Activated CD4-positive, alpha-beta T cell treated with anti-CD3 and anti-CD28 coated beads, Interleukin-10, Interleukin-2, amounts not matched to agents 100 ng/mL and 50 ng/mL, durations not matched to agents 16 hours and 8 hours (primary cell): Measurements from ENCODE around the gene SYCP2.

Source experiments
- DNase-seq: peaks from one replicate; pipeline ENCODE4 v3.0.0-alpha.2; 2020

Gene SYCP2

DNA sequence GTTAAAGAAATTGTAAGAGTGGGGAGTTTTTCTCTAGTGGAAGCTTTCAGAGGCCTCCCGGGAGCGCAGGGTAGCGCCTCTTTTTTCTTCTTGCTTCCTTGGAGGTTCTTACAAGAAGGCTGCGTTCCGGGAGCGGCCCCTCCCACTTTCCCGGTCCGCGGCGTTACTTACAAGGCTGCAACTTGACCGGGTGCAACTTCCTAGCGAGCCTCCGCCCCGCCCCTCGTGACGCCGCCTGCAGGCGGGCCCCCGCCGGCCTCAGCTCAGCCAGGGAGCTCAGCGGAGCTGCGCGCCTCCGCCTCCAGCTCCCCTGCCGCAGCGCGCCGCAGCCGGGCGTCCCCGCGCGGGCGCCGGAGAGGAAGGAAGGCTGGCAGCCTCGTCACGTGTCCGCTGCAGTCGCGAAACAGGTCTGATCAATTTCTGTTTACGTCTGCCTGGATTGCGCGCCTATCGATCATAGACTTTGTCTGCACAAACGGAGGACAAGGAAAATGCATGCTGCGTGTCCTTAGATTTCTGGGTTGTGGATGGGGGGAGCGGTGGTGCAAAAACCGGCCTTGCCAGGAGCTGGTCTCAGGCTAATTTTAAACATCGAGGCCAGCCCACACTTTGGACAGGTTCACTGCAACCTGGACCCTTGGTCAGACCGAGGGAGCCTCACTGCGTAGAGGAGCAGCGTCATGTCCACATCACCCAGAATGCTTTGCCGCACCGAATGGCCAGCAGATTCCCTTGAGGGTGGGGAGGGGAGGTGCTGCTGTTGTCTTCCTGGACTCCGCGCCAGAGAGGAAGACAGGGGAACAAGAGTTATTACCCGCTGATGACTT, 6.9 kb upstream of the SYCP2 start, which contains the start of the genes FAM217B and PPP1R3D:
Gene FAM217B (plus strand): TSS at position 261 of the 827 bp plus-strand sequence. CDS start 3,555 bp downstream, outside the sequence.
Gene PPP1R3D (minus strand): TSS at position 177 of the 827 bp plus-strand sequence. CDS start 374 bp downstream, outside the sequence.
- DNase-seq = peak; percentile 96

- DNase-seq = no peak
These were observed 6.4 kb upstream of the SYCP2 start for GRCh38 chr20:59939879-59940128.

DNA sequence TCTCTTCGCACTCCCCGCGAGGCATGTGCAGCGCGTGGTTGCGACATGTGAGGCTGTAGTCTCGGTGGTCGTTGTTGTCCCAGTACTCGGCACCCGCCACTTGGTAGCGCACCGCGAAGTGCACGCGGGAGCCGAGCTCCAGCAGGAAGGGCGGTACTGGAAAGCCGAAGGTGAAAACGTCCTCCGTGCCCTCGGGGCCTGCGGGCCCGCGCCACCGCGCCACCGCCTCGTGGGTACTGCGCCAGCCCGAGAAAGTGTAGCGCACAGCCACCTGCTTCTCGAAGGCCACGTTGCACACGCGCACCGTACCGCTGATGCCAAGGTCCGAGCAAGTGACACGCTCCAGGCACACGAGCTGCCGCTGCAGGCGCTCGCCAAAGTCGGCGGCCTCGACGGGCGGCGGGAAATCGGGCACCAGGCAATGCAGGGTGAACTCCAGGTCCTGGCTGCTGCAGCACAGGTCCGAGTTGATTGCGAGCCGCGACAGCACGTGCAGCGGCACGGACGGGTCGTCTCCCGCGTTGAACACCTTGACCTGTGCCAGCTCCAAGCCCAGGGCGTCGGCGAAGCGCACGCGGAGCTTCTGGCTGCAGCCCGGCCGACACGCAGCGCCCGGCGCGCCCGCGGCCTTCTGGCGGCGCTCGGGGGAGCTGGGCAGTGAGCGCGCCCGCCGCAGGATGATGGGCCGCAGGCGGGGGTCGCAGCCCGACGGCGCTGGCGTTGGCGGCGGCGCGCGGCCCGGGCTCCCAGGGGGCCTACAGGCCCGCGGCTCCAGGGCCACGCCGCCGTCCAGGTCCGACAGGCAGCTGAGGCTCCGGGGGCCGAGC, 5.8 kb upstream of the SYCP2 start:
- DNase-seq = no peak

- DNase-seq = no peak
These were observed 5.2 kb upstream of the SYCP2 start for GRCh38 chr20:59938696-59939051.

DNA sequence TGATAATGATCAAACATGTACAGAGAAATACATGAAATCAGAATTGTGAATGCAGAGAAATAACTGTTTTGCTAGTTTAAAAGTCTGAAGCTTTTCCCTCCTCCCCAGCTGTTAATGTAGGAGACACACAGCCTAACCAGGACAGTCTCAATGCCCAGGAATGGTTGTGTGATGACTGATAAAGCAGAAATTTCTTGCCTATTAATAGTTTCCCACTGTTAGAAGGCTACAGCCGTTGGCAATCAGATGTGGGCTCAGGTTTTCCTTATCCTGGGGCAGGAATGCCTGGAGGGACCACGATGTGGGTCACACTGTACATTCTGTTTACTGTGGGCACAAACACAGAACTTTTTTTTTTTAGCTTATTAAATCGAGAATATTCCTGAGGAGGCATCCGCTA, 4.8 kb upstream of the SYCP2 start:
- no peak for DNase-seq

- no peak for DNase-seq
These were observed 3.7 kb upstream of the SYCP2 start for GRCh38 chr20:59937150-59937549.

GRCh38 chr20:59936409-59936808, 3.0 kb upstream of the SYCP2 start:
- DNase-seq = no peak

DNA sequence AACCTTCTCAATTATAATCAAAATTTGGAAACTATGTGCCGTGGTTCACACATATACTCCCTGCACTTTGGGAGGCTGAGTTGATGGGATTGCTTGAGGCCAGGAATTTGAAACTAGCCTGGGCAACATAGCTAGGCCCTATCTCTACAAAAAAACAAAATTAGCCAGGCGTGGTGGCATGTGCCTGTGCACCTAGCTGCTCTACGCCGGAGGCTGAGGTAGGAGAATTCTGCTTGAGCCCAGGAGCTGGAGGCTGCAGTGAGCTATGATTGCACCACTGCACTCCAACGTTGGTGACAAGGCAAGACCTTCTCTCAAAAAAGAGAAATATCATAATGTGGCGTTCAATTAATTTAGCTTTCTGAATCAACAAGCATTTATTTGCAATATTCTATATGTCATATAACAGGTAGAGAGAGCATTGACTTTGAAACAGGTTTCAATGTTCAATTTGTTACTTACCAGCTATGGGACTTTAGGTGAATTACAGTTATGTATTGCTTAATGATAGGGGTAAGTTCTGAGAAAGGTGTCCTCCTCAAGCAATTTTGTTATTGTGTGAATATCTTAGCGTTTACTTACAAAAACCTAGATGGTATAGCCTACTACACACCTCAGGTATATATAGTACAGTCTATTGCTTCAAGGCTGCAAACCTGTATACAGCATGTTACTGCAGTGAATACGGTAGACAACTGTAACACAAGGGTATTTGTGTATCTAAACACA, 2.2 kb upstream of the SYCP2 start:
- DNase-seq = no peak

DNA sequence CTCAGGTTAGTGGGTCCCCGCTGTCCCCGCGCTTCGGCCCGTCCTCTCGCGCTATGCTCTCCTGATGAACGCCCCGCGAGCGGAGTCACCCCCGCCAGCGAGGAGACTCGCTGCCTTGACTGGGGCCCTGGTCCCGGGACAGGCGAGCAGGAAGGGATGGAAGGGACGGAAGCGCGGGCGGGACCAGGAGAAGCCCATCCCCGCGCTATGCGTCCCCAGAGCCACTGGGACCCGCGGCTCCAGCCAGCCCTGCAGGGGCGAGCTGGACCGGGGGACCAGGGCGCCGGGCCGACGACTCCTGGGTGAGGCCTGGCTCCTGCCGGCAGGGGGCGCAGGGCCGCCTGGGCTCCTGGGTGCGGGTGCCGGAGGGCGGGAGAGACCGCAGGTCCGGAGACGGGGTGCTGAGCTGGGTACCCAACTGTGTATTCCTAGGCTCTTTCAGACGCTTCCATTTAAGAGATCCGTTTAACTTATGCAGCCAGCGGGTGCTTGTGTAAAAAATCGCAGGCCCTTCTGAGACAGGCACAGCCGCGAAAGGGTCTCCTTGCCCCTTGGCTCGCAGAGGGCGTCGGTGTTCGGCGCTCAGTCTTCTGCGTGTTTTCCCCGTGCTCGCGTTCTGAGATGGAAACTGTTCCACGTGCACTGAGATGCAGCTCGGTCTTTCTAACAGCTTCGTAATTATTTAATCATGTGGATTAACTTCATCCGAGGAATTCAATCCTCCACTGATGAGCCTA, 580 bp upstream of the SYCP2 start:
- peak; percentile 83 for DNase-seq

GRCh38 chr20:59932616-59933295, 681 bp downstream of the SYCP2 start:
- DNase-seq = no peak

- DNase-seq = no peak
These were observed 1.7 kb downstream of the SYCP2 start for GRCh38 chr20:59931511-59932312.

GRCh38 chr20:59925899-59926298, 7.5 kb downstream of the SYCP2 start:
- DNase-seq = no peak

DNA sequence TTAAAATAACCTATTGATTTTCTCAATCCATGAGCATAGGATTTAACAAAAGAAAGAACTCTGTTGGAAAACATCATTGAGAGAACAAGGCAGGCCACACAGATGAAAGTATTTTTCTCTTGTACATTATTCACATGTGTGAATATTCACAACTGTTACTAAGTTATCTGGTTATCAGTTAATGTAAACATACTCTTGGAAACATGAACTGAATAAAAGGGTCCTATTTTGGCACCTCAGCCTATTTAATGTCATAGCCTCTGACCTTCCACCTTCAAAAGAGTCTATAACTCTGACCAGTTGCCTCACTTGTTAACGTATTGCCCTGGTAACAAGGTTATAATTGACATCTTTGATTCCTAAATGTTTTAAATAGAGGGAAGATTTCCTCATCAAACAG, 8.1 kb downstream of the SYCP2 start:
- DNase-seq = no peak

GRCh38 chr20:59923514-59923913, 9.9 kb downstream of the SYCP2 start:
- no peak for DNase-seq

DNA sequence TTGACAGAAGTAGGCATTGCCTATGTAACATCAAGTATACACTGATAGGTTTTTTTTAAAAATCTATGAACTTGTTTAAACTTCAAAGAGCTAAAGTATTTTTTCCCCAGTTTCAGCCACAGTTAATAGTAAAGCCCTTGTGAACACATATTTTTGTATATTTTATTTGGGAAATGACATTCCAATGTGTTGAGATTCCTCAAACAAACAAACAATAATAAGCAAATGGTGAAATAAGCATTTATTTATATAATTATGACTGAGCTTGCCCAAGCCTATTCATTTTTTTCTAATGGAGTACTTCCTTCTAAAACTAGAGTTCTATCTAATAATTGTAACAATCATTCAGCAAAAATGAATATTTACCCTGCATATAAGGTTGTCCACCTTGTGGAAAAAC, 12.5 kb downstream of the SYCP2 start:
- no peak for DNase-seq

DNA sequence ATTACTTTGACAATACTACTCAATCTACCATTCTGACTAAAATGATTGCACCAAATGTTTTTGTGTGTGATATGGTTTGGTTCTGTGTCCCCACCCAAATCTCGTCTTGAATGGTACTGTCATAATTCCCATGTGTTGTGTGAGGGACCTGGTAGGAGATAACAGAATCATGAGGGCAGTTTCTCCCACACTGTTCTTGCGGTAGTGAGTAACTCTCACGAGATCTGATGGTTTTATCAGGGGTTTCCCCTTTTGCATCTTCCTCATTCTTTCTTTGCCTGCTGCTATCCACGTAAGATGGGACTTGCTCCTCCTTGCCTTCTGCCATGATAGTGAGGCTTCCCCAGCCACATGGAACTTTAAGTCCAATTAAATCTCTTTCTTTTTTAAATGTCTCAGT, 20.8 kb downstream of the SYCP2 start:
- DNase-seq = no peak

DNA sequence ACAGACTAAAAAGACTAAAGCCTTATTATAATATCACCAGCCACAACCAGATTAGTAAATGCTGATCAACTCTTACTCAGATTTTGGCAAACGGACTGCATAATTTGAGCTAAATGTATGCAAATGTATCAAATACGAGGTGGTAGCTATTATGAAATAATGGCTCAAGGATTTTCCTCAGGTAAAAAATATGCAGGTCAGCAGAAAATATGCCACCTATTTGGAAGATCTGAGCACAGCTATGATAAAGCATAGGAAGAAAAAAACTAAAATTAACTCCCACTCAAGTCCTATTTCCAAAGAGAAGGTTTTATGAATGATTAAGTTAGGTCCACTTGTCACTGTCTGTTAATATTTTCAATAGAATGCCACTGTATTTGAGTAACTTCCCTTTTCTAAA, 22.4 kb downstream of the SYCP2 start:
- no peak for DNase-seq

GRCh38 chr20:59908855-59909254, 24.6 kb downstream of the SYCP2 start:
- no peak for DNase-seq

GRCh38 chr20:59903621-59904020, 29.8 kb downstream of the SYCP2 start:
- DNase-seq = no peak

GRCh38 chr20:59902470-59902869, 31.0 kb downstream of the SYCP2 start:
- no peak for DNase-seq

GRCh38 chr20:59895908-59896307, 37.5 kb downstream of the SYCP2 start:
- no peak for DNase-seq
